A549 (cell line): ENCODE measurements around the gene WDR48. TPM values are rescaled to one million over a fixed set of nuclear protein-coding genes. Genes with fewer than 3 reads are reported as not detected.

Experiments
- ATAC-seq, 2 experiments: fragments of 200-7000 bp in 1 of 2; fragments of >200 bp in 1 of 2; cut with Nextera tagmentation in 1 of 2; cut with Tn5 transposase in 1 of 2; 3 replicates each; pipeline versions ENCODE4 v1.8.0 to v1.9.1; 2018 to 2020; ENCODE audit warnings: mild to moderate bottlenecking in 1 of 2, moderate library complexity in 1 of 2
- CTCF ChIA-PET: fragments of 300-600 bp; sonication (Branson Sonifier 250); formaldehyde crosslinking; extraction: SDS; loops from one replicate; lab custom pipeline; 2021; ENCODE audit warnings: antibody characterized with exemption, inconsistent platforms; lab: Yijun Ruan, JAX
- POLR2A ChIA-PET: fragments of 350-600 bp; formaldehyde crosslinking; extraction: SDS; loops from one replicate; lab custom pipeline; 2021; ENCODE audit warnings: antibody characterized with exemption, inconsistent platforms; lab: Yijun Ruan, JAX
- DNase-seq, 2 experiments: peaks; one replicate each; pipeline versions ENCODE4 v3.0.0 to v3.0.0-alpha.2; 2011 to 2016; ENCODE audit warnings: low read depth in 1 of 2, low spot score in 1 of 2
- FAIRE-seq: peaks from 2 replicates; lab custom pipeline; 2011; peaks lifted over from hg19 to GRCh38; lab: Jason Lieb, UNC
- H3K27ac ChIP-seq, 2 experiments: fragments of >200 bp; sonication (Bioruptor Twin); formaldehyde crosslinking; 3 replicates each; pipeline ENCODE4 v1.5.1; 2016 to 2017
- H3K4me1 ChIP-seq: fragments of >200 bp; sonication (Bioruptor Twin); formaldehyde crosslinking; 3 replicates; pipeline ENCODE4 v1.6.1; 2016
- H3K4me2 ChIP-seq: fragments of >200 bp; sonication (Bioruptor Twin); formaldehyde crosslinking; 3 replicates; pipeline ENCODE4 v1.6.1; 2016
- H3K4me3 ChIP-seq: fragments of >200 bp; sonication (Bioruptor Twin); formaldehyde crosslinking; 3 replicates; pipeline ENCODE4 v1.5.1; 2016
- H3K9me3 ChIP-seq: fragments of >200 bp; sonication (Bioruptor Twin); formaldehyde crosslinking; 3 replicates; pipeline ENCODE4 v1.6.1; 2016
- BHLHE40 ChIP-seq: IDR thresholded peaks from 2 replicates; pipeline ENCODE4 v1.6.1; 2012; ENCODE audit warnings: low read depth, low read length, inconsistent platforms
- CBX2 ChIP-seq: fragments of 200-600 bp; sonication (generic); IDR thresholded peaks from 2 replicates; pipeline ENCODE4 v1.6.1; 2016; ENCODE audit warnings: low read depth, mild to moderate bottlenecking, borderline replicate concordance
- CEBPB ChIP-seq, 2 experiments: fragments of >200 bp in 1 of 2; sonication (Bioruptor Twin) in 1 of 2; formaldehyde crosslinking in 1 of 2; IDR thresholded peaks; 2 replicates each; pipeline ENCODE4 v1.6.1; 2012 to 2016
- EP300 ChIP-seq, 2 experiments: fragments of >200 bp; sonication (Bioruptor Twin); formaldehyde crosslinking; IDR thresholded peaks; 2 replicates in 1 of 2; 3 replicates in 1 of 2; pipeline ENCODE4 v1.6.1; 2016 to 2017
- ESRRA ChIP-seq: fragments of 150-350 bp; IDR thresholded peaks from 2 replicates; pipeline ENCODE4 v1.6.1; 2014; ENCODE audit warnings: mild to moderate bottlenecking, low read length, borderline replicate concordance
- FOSB ChIP-seq: fragments of 250-450 bp; sonication (Bioruptor Pico); IDR thresholded peaks from 2 replicates; pipeline ENCODE4 v1.5.0; 2020; ENCODE audit warnings: mild to moderate bottlenecking, moderate library complexity
- FOXS1 ChIP-seq: fragments of 250-450 bp; sonication (Bioruptor Pico); IDR thresholded peaks from 2 replicates; pipeline ENCODE4 v1.5.0; 2020; ENCODE audit warnings: mild to moderate bottlenecking, moderate library complexity
- HDAC2 ChIP-seq: fragments of 200-600 bp; sonication (generic); IDR thresholded peaks from 2 replicates; pipeline ENCODE4 v1.6.1; 2016
- HEYL ChIP-seq: fragments of 250-450 bp; sonication (Bioruptor Pico); IDR thresholded peaks from 2 replicates; pipeline ENCODE4 v1.8.0; 2021; ENCODE audit warnings: mild to moderate bottlenecking, moderate library complexity
- HOXA7 ChIP-seq: fragments of 250-450 bp; sonication (Bioruptor Pico); IDR thresholded peaks from 2 replicates; pipeline ENCODE4 v1.5.0; 2020; ENCODE audit warnings: mild to moderate bottlenecking, moderate library complexity
- HOXB13 ChIP-seq: fragments of 250-450 bp; sonication (Bioruptor Pico); IDR thresholded peaks from 2 replicates; pipeline ENCODE4 v1.5.0; 2020; ENCODE audit warnings: low read depth, mild to moderate bottlenecking, moderate library complexity
- HOXB5 ChIP-seq: fragments of 250-450 bp; sonication (Bioruptor Pico); IDR thresholded peaks from 2 replicates; pipeline ENCODE4 v1.5.0; 2020; ENCODE audit warnings: mild to moderate bottlenecking, moderate library complexity
- KDM1A ChIP-seq: fragments of 200-600 bp; sonication (generic); IDR thresholded peaks from 2 replicates; pipeline ENCODE4 v1.6.1; 2016; ENCODE audit warnings: low read depth, mild to moderate bottlenecking
- MAX ChIP-seq: IDR thresholded peaks from 2 replicates; pipeline ENCODE4 v1.6.1; 2012
- MAZ ChIP-seq: fragments of 150-350 bp; IDR thresholded peaks from 2 replicates; pipeline ENCODE4 v1.6.1; 2014; ENCODE audit warnings: antibody characterized with exemption, low read depth, low read length, borderline replicate concordance
- MYC ChIP-seq: IDR thresholded peaks from 2 replicates; pipeline ENCODE4 v1.6.1; 2012; ENCODE audit warnings: mild to moderate bottlenecking, inconsistent platforms, low read length, improper control_type of control experiment, borderline replicate concordance
- NFE2L2 ChIP-seq: fragments of 150-350 bp; conservative IDR thresholded peaks from 2 replicates; pipeline ENCODE4 v1.6.1; 2014; ENCODE audit warnings: low read length
- NR3C1 ChIP-seq: fragments of >200 bp; sonication (Bioruptor Twin); formaldehyde crosslinking; IDR thresholded peaks from 3 replicates; pipeline ENCODE4 v1.6.1; 2017
- PHF8 ChIP-seq: fragments of 200-600 bp; sonication (generic); IDR thresholded peaks from 2 replicates; pipeline ENCODE4 v1.6.1; 2016; ENCODE audit warnings: low read depth, mild to moderate bottlenecking, antibody characterized with exemption, moderate library complexity, borderline replicate concordance
- POLR2A ChIP-seq: IDR thresholded peaks from 2 replicates; pipeline ENCODE4 v1.6.1; 2012; ENCODE audit warnings: mild to moderate bottlenecking, low read length
- RAD21 ChIP-seq, 2 experiments: fragments of >200 bp in 1 of 2; sonication (Bioruptor Twin) in 1 of 2; formaldehyde crosslinking in 1 of 2; IDR thresholded peaks in 1 of 2; conservative IDR thresholded peaks in 1 of 2; 2 replicates in 1 of 2; 3 replicates in 1 of 2; pipeline ENCODE4 v1.6.1; 2012 to 2018; ENCODE audit warnings: inconsistent platforms in 1 of 2
- RARB ChIP-seq: fragments of 250-450 bp; sonication (Bioruptor Pico); IDR thresholded peaks from 2 replicates; pipeline ENCODE4 v1.8.0; 2021; ENCODE audit warnings: mild to moderate bottlenecking, moderate library complexity
- REST ChIP-seq: fragments of 200-600 bp; sonication (generic); IDR thresholded peaks from 2 replicates; pipeline ENCODE4 v1.6.1; 2016; ENCODE audit warnings: antibody characterized with exemption, mild to moderate bottlenecking, moderate library complexity
- RFX5 ChIP-seq: fragments of 450-650 bp; IDR thresholded peaks from 2 replicates; pipeline ENCODE4 v1.7.1; 2014; ENCODE audit warnings: antibody characterized with exemption, mild to moderate bottlenecking, moderate library complexity
- SMC3 ChIP-seq: fragments of >200 bp; sonication (Bioruptor Twin); formaldehyde crosslinking; IDR thresholded peaks from 3 replicates; pipeline ENCODE4 v1.6.1; 2018; ENCODE audit warnings: inconsistent platforms
- SREBF2 ChIP-seq: fragments of 450-650 bp; IDR thresholded peaks from 2 replicates; pipeline ENCODE4 v1.6.1; 2014; ENCODE audit warnings: mild to moderate bottlenecking, moderate library complexity
- USF2 ChIP-seq: fragments of 450-650 bp; IDR thresholded peaks from 2 replicates; pipeline ENCODE4 v1.6.1; 2014; ENCODE audit warnings: antibody characterized with exemption
- ZC3H11A ChIP-seq: fragments of 450-650 bp; IDR thresholded peaks from 2 replicates; pipeline ENCODE4 v1.6.1; 2014; ENCODE audit warnings: antibody characterized with exemption, mild to moderate bottlenecking
- ZFP36 ChIP-seq: fragments of 450-650 bp; IDR thresholded peaks from 2 replicates; pipeline ENCODE4 v1.6.1; 2014; ENCODE audit warnings: borderline replicate concordance; ENCODE audit not compliant: partially characterized antibody
- ZNF302 ChIP-seq: fragments of 250-450 bp; sonication (Bioruptor Pico); IDR thresholded peaks from 2 replicates; pipeline ENCODE4 v1.9.0; 2021; ENCODE audit warnings: inconsistent platforms, mild to moderate bottlenecking, moderate library complexity
- WGBS: methylation state at CpG from one replicate; pipeline ENCODE4 v1.1.6; 2017; ENCODE audit errors: missing lambda C conversion rate; 5-methylcytosine and 5-hydroxymethylcytosine counted together
- polyA plus RNA-seq, 4 experiments: library from polyadenylated mRNA; depleted of rRNA in 3 of 4; stranded (reverse); fragments of >200 nt; fragmentation: RNase III in 1 of 4; extraction: RNeasy Plus Mini Kit Qiagen cat#74134 plus additional on column Dnase treatment in 1 of 4; gene quantifications; 2 replicates in 3 of 4; 3 replicates in 1 of 4; pipeline ENCODE4 v1.2.3, GENCODE V29; 2011 to 2017

The WDR48 gene
- polyA plus RNA-seq, 2 of the 4 experiments (the other 2 are of a cell fraction) = 18.8 to 41.0 TPM

GRCh38 chr3:39024497-39024896 lies 27.3 kb upstream of the WDR48 start:
- DNase-seq (no peak), ATAC-seq (no peak), FAIRE-seq (no peak)
- ChIA-PET POLR2A (no interaction called here), CTCF (interaction anchor here (0.6 kb wide), 1 partner anchor 25 kb away, joined by 3 read pairs; no protein-coding TSS in a partner anchor)
- Histone ChIP-seq H3K4me2 (no peak overlapping the region), H3K9me3 (no peaks in the 10 kb centered on the region), H3K27ac (no peak overlapping the region), H3K4me1 (no peaks in the 10 kb centered on the region), H3K4me3 (no peak overlapping the region)
- no peak for TF ChIP-seq RAD21 (conservative IDR thresholded peaks at IDR 0.05 in 1 of 2, IDR thresholded peaks at IDR 0.05 in 1 of 2)
- TF ChIP-seq RFX5 = no peak
- no peak for TF ChIP-seq HOXA7 (CRISPR knock-in tag)
- no peak for TF ChIP-seq USF2
- TF ChIP-seq SMC3 = no peak
- no peak for TF ChIP-seq HOXB5 (CRISPR knock-in tag)
- TF ChIP-seq EP300 (IDR thresholded peaks at IDR 0.05) = no peak
- TF ChIP-seq SREBF2 = no peak
- TF ChIP-seq RARB = no peak
- no peak for TF ChIP-seq NR3C1
- no peak for TF ChIP-seq ZNF302 (CRISPR knock-in tag)
- TF ChIP-seq CBX2 = no peak
- TF ChIP-seq ESRRA = no peak
- no peak for TF ChIP-seq CEBPB (IDR thresholded peaks at IDR 0.05)
- TF ChIP-seq KDM1A = no peak
- TF ChIP-seq MYC = no peak
- no peak for TF ChIP-seq PHF8
- TF ChIP-seq ZC3H11A = no peak
- TF ChIP-seq FOSB (CRISPR knock-in tag) = no peak

- Histone ChIP-seq H3K27ac (no peak overlapping the region), H3K4me2 (no peak overlapping the region), H3K9me3 (no peaks in the 10 kb centered on the region), H3K4me3 (no peak overlapping the region), H3K4me1 (no peaks in the 10 kb centered on the region)
- DNase-seq (no peak), FAIRE-seq (no peak), ATAC-seq (no peak)
- TF ChIP-seq ZFP36 (no peak), RAD21 (conservative IDR thresholded peaks at IDR 0.05 in 1 of 2, IDR thresholded peaks at IDR 0.05 in 1 of 2) (no peak), PHF8 (no peak), BHLHE40 (no peak), NFE2L2 (no peak)
- WGBS = 36% methylated on average over 6 of the region's 6 CpGs
- POLR2A ChIA-PET = no interaction called here
- CTCF ChIA-PET = interaction anchor here (0.6 kb wide), 1 partner anchor 25 kb away, joined by 3 read pairs; no protein-coding TSS in a partner anchor
Measured at GRCh38 chr3:39025222-39025970, 26.4 kb upstream of the WDR48 start.

- Histone ChIP-seq H3K4me2 (no peak overlapping the region), H3K4me3 (no peak overlapping the region), H3K4me1 (no peaks in the 10 kb centered on the region), H3K27ac (no peak overlapping the region), H3K9me3 (no peaks in the 10 kb centered on the region)
- no peak for ATAC-seq
- no peak for DNase-seq
- CTCF ChIA-PET = interaction anchor here (0.6 to 3.2 kb wide), 5 partner anchors 29 to 507 kb away, joined by 3 to 15 read pairs (median 6); no protein-coding TSS in a partner anchor
- POLR2A ChIA-PET = no interaction called here
- no peak for FAIRE-seq
- 0% methylated on average over 3 of the region's 3 CpGs for WGBS
- TF ChIP-seq BHLHE40 (no peak), KDM1A (no peak), MAZ (no peak), HDAC2 (no peak), FOXS1 (no peak), MYC (no peak), REST (no peak), HEYL (no peak), PHF8 (no peak), MAX (no peak), HOXB13 (CRISPR knock-in tag) (no peak), USF2 (no peak), ZC3H11A (no peak), POLR2A (no peak)
Measured at GRCh38 chr3:39028546-39028945, 23.3 kb upstream of the WDR48 start.
